Activated CD8-positive, alpha-beta memory T cell treated with anti-CD3 and anti-CD28 coated beads for 48 hours (primary cell): ENCODE data around the gene CTNND2.

ENCODE experiments used
- DNase-seq, 3 experiments: peaks; one replicate each; pipeline ENCODE4 v3.0.0-alpha.2; 2020; ENCODE audit warnings: low read depth in 2 of 3, low spot score in 2 of 3

Gene CTNND2

DNA sequence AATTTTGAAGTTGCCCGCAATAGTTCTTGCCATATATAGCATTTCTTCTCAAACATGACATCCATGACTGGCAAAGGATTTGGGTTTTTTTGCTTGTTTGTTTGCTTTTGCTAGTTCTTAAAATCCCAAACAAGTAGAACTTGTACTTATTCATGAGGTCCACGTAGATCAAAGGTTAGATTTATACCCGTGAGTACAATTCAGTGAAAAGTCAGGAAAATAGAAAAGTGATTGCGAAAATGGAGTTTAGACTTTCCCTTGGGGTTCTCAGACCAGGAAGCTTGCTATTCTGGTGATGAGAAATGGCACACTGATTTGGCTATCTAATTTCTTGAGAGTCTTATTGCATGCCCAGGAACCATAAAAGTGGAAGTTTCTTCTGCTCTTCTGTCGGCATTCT is 304.7 kb downstream of the CTNND2 start:
- DNase-seq = no peak

DNA sequence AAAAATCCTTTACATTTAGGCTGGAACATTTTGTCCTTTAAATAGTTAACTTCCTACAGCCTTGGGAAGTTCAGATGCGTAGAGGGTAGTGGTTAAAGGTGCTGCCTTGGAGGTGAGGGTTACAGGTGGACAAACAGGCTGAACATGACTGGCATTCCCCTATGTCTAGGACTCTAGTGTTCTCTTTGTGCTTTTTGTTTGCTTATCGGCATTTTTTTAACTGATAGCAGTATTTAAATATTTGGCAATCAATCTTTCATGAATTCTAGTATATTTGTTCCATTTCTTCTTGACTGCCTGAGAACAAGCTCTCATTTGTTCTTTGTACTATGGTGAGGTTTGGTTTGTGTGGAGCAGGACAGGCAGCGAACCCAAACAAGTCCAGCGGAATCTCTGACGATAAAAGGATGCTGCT is 307.6 kb downstream of the CTNND2 start:
- DNase-seq = no peak

DNA sequence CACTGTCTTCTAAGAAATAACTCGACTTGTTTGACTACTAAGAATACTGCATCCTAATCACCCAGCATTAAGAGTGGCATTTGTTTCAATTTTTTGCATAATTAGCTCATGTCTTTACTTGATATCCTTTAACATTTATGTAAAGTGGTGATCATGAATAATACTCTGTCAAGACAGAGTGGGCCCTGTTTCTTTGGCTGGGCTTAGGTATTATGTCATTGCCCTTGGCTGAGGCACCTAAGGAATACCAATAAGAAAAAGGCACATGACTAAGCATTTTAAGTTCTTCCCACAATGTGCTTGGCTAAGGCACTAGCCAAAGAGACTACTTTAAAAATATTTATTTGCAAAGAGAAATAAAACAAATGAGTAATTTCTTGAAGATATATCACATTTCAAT is 308.1 kb downstream of the CTNND2 start:
- DNase-seq = no peak

DNA sequence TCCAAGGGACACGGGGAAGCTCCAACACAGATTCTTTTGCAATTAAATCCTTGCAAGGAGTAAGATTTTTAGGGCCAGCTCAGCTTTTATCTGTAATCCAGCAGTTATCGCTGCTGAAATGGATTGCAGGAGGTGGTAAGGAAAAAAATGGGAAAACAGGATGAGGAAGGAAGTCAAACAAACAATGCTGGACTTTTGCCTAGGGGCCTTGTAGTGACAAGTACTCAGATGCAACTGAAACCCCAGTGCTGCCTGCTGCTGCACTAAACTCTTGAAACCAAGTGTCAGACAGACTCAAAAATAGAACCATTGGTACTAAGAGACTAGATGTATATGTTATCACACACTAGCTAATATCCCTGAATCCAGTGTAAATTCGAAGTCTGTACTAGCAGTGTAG is 309.2 kb downstream of the CTNND2 start:
- no peak for DNase-seq

DNA sequence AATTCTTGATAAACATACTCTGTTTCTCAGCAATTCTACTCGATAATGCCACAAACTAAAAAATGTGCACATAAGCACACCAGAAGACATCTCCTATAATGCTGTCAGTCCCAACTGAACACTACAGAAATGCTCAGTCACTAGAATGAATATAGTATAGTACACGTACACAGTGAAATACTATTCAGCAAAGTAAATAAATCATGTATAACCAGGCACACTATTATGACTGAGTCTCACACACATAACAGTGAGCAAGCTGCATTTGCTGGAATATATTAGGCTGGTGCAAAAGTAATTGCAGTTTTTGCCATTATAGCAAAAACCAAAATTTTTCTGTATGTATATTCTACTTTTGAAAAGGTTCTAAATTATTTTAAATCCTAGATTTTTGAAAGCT is 310.2 kb downstream of the CTNND2 start:
- DNase-seq = no peak

DNA sequence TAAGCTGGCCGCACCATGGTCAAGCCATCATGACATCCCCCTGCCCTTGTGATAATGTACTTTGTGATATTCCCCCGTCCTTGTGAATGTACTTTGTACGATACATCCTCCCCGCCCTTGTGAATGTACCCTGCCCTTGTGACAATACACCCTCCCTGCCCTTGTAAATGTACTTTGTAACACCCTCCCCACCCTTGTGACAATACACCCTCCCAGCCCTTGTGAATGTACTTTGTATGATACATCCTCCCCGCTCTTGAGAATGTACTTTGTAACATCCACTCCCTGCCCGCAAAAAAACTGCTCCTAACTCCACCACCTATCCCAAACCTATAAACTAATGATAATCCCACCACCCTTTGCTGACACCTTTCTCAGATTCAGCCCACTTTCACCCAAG is 313.8 kb downstream of the CTNND2 start:
- no peak for DNase-seq

DNA sequence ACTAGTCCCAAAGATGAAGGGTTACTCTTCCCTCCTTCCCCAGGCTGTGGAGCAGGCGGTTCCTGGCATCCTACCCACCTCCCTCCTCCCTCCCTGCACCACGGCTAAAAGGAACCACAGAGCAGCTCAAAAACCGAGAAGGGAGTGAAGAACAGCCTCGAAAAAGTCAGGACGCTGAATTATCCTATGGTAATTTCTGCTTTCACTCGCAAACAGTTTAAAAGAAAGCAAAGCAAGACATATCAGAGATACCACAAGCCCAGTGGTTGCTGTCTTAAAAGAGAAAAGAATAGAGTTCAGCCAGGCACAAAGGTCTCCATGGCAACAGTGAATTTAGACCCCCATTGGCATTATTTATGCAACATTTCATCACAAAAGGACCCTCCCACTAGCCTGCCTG is 315.4 kb downstream of the CTNND2 start:
- no peak for DNase-seq

DNA sequence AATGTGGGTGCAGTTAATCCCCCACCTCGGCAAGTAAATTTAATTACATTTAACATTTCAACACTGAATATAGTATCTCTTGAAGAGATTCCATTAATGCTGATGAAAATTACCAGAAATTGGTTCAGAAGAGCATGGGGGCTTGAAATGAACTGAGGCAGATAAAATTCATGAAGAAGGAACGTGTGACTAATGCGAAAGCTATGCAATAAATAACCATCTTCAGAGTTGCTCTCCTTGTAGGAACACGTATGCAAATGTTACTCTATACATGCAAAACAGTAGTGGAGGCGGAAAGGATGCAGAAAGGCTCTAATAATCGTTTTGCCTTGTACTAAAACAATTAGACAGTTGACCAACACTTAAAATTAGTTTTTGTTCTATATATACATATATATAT is 320.2 kb downstream of the CTNND2 start:
- no peak for DNase-seq

DNA sequence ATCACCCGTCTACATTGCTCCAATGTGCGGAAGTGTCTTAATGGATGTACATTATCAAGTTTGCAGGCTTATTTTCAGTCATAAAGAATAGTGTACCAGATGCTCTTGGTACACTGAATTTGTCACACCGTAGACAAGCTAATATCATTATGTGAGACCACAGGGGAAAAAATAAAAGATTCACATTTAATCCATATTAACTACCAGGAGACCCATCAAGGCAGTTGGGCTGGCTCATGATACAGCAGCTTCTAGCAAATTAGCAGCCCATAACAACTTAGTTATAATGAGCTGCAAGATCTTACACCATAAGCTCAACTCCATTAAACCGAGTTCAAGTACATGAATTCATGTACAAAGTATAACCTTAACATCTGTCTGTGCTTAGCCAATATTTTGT is 324.9 kb downstream of the CTNND2 start:
- DNase-seq = no peak

DNA sequence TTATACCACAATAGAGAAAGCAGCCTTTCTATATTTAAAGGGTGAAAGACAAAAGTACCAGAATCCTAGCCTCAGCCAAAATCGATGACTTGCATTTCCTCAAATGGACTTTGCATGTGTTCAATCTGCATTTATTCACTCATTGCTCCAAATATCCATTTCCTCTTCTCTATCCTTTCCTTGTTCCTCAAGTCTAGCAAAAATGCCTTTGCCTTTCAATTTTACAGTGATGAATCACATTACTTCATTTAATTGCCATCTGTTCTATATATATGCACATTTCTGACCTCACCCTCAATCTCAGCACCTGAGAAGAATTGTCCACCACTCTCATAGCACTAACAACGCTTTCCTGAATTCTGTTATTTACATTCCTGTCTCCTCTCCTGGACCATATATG is 329.5 kb downstream of the CTNND2 start:
- DNase-seq = no peak

DNA sequence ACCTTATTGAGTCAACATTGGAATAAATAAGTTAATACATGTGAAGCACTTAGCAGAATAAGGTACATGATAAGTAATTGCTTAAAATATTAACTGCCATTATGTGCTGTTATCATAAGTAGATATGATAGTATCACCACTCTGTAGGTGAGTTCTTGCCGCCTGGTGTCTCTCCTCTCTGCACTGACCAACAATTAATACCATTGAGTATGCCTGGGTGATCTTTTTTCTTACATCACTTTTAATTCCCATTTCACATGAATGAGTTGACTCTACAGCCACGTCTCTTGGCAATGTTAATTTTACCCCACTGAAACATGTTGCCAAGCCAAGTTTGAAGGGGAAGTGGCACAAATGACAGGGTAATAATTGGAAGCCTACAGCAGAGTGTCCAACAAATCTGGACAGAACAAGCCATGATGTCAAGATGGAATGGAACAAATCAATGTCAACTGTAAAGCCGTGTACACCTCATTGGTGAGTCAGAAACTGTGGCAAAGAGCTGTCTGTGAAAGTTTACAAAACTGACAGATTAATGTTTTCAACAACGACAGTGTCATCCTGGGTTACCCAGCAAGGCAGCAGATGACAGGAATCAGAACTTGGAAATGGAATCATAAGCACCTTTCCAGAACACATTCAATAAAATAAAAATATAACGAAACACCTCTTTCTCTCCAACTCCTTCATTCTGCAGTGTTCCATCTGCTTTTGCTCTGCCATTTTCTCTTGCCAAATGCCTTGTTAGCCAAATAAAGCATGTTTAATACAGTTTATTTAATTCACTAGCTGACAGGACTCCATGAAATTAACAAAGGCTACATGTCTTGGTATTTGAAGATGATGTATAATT is 330.9 kb downstream of the CTNND2 start:
- no peak for DNase-seq

DNA sequence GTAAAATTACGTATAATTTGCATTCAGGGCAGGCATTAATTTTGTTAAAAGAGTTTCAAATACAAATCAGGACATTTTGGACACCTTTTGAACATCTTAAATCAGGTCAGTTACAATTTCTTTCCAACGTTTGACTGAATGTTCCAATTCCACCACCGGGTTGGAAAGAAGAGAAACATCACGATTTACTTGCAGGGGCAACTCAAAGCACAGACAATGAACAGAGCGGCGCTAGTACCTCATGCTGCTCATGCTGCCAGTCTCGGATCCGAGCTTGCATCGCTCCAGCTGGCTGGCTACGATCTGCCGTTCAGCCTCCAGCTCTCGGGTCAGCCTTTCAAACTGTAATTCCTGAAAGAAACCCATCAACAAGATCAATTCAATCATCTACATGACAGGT is 339.5 kb downstream of the CTNND2 start:
- DNase-seq = no peak

DNA sequence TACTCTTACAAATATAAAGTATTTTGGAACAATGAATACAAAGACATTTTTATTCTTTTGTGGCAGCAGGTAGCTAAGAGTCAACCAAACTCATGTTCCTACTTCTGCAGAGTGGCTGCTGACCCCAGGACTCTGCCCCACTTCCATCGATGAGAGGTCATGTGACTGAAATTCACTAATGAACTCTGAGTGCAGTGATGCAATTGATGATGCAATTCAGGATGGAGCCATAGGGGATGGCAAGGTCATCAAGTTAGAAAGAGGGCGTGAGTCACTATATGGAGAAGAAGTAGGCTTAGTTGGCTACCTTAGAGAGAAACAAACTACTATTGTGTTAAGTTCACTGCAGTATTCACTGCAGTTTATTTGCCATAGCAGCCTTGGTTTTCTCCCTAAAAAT is 340.4 kb downstream of the CTNND2 start:
- DNase-seq = no peak

DNA sequence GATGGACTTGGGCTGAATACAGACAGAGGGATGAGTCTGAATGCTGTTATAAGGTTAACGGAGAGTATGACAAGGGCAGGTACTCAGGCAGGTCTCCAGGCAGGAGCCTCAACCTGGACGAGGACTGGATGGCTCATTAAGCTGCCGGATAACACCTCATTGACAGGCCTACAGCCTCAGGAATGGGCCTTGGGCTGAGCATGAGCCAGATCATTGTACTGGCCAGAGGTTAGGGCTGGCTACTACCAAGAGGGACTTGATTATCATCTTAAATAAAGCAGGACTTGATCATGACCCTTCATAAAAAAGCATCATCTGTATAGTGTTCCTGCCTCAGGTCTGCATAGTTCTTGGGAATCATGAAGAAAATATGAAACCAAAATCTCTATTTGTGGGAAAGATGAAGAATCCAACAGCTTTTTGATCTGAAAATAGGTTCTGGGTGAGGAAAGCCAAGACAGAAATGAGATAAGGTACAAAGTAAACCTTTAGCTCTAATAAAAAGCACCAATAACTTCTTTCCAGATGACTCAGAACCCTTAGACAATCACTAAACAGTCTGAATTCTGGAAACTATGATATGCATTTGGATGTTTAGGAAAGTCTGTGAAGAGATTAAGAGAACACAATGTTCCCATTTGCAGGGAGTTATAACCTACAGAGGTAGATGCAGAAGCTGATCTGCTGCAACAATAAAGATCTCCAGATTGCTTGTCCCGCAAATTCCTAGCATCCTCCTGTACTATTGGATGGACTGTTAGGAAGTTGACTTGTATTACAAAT is 343.1 kb downstream of the CTNND2 start:
- DNase-seq = no peak

DNA sequence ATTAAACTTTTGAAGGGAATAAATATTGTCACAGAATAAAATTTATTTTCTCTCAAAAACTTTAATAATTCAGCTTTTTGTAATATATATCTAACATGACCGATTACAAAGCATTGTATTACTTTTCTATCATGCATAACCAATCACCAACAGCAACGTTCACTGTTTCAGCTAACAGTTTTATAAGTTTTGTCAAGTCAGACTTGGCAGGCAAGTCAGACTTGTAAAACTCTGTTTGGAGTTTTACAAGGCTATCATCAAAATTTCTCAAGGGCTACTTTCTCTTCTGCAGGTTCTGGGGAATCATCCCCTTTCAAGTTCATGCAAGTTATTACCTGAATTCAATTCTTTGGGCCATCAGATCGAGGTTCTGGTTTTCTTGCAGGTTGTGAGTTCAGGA is 347.2 kb downstream of the CTNND2 start:
- DNase-seq = no peak

DNA sequence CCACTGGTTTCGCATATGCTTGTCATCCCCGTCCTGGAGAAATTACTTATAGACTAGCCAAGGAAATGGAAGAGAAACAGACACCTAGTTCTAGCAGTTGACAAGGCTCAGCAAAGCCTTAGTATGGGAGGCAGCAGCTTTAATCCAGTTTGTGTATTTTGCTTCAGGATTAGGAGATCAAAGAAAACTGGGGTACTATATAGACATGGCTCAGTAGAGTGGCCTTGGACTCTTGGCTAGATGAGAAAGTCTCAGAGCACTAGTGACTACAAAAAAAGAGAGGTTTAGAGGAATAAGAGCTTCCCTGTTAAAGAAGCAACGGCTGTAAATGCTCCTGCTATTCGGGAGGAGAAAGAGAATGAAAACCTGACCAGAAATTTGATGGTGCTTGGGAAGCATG is 349.1 kb downstream of the CTNND2 start:
- no peak for DNase-seq

DNA sequence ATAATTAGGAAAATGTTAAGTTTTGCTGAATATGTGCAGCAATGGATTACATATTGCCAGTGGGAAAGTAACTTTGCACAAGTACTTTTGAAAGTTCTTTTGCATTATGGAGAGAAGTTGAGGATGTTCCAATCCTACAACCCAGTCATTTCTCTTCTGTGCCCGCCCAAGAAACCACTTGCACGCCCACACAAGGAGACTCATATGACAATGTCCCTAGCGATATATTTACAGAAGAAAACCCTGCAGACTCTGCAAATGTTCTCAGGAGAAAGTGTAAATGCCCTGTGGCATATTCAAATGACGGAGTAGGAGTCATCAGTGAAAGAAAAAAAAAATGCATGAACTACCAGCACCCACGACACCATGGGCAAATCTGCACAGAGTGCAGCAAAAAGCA is 356.5 kb downstream of the CTNND2 start:
- no peak for DNase-seq

DNA sequence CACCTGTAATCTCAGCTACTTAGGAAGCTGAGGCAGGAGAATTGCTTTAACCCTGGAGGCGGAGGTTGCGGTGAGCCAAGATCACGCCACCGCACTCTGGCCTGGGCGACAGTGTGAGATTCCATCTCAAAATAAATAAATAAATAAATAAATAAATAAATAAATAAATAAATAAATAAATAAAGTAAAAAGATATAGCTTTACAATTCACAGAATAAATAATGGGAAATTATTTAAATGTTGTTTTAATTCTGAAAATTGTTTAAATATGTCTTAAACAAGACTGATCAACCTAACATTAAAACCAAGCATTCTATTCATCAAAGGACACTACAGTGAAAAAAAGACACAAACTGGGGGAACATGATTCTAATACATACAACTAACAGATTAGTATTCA is 357.1 kb downstream of the CTNND2 start:
- DNase-seq = no peak

DNA sequence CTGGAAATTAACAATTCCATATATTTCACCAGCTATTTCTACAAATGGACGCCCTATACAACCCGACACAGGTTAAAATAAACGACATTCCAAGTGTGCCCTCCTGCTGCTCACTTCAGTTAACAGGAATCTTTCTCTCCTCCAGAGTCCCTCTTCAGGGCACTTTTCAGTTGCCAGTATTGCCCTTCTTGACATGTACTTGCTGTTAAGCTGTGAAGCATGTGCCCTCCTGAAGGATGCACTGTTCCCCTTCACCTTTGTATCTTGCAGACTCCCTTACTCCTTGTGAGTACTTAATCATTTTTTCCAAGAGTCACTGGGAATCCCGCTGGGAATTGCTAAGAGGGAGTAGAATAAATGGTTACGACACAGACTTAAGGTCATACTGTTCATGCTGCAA is 364.1 kb downstream of the CTNND2 start:
- no peak for DNase-seq

DNA sequence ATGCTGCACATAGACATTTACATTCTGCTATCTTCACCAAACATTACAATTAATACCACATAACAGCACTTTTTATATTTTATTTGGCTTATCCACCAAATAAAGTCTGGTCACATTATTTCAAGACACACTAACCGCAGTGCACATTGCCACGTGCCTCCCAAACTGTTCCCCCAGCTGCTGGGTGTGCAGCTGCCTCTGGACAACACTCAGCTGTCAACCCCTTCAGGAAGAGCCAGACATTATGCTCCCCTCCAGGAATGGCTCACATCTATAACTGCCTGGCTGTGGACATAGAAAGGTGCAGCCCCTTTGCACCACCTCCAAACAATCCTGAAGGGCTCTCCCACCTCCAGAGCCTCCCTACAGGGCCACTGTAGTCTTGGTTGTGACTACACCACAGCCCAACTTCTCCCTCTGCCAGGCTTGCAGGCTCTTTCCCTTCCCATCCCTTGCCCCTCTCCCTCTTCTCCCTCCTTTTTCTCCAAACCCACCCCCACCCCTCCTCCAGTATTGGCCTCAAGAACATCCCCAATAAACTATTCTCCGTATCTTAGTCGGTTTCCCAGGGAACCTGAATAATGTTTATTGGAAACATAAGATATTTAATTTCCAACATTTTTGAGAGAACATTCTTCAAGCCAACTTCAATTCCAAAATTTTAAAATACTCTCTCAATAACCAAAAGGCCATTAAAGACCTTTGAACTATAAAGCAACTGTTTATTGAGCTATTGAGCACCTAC is 372.3 kb downstream of the CTNND2 start:
- no peak for DNase-seq

DNA sequence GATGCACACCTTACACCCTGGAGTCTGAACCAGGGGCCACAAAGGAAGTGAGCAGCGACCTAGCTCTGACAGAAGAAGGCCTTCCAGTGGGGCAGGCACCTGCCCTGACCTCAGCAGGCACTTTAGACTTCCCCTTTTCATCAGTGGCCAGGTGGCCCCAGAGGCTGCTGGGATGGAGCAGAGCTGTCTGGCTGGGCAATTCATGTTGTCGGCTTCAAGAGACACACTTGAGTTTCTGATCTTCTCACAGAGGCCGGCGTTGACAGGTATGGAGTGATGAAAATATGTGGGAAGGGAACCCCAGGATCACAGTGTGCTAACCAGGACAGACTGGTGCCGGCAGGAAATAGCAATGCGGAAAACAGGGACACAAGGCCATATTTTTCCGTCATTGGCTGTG is 375.5 kb downstream of the CTNND2 start:
- no peak for DNase-seq
